Islet of Langerhans (tissue), 1 donor: Measurements from ENCODE around the gene TUBGCP6.

ENCODE experiments used
- FAIRE-seq: peaks from one replicate; lab custom pipeline; 2011; peaks lifted over from hg19 to GRCh38; lab: Jason Lieb, UNC

The TUBGCP6 gene

GRCh38 chr22:50244420-50245213 lies at the start of gene TUBGCP6:
TSS of gene TUBGCP6 (minus strand) at chr22:50245023. CDS start at chr22:50244459, 564 bp downstream.
- no peak for FAIRE-seq

DNA sequence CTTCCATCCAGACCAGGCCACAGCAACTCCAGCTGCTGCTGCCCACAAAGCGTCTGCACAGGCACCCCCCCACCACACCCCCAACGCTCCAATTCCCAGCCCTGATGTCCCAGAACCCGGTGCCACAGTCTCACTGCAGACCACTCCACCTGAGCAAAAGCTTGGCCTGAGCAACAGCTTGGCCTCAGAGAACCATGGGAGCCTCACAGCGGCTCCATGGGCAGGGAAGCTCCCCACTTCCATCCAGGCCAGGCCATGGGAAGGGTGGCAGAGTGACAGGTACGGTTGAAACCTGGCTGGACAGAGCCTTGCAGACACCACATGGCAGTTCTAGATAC lies 49.5 kb upstream of the TUBGCP6 start:
- FAIRE-seq: no peak

- FAIRE-seq: no peak
Observed at GRCh38 chr22:50293441-50294318, 48.9 kb upstream of the TUBGCP6 start.

DNA sequence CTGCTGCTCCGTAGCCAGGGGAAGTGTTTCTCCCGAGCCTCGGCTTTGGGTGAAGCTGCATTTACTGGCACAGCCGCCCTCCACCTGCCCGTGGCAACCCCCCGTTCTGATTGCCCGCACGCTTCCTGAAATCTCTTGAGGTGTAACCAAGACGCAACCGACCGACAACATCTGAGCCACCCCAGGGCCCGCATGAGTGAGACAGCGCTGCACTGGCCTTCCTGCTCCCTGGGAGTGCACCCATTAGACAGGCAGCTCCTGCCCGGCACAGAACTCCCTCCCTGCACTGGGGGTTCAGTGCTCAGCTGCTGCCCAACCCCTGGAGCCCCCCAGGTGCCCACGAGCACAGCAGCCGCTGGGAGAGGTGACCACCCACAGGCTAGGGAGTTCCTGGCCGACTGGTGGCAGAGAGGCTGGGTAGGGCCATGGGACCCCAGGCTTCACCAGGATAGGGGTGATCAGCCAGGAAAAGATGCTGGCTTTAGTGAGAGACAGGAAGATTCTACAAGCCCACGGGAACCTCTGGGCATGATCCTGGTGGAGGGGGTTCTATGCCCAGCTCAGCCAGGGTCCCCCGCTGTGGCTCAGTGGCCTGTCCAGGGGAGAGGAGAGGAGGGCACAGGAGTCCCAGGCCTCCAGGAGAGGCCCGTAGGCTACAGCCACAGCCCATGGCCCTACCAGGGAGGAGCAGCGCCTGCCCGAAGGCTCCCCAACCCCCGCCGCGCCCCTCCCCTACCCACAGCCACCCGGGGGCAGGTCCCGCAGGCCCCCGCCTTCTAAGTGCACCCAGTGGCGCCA lies 48.0 kb upstream of the TUBGCP6 start:
- FAIRE-seq: no peak

DNA sequence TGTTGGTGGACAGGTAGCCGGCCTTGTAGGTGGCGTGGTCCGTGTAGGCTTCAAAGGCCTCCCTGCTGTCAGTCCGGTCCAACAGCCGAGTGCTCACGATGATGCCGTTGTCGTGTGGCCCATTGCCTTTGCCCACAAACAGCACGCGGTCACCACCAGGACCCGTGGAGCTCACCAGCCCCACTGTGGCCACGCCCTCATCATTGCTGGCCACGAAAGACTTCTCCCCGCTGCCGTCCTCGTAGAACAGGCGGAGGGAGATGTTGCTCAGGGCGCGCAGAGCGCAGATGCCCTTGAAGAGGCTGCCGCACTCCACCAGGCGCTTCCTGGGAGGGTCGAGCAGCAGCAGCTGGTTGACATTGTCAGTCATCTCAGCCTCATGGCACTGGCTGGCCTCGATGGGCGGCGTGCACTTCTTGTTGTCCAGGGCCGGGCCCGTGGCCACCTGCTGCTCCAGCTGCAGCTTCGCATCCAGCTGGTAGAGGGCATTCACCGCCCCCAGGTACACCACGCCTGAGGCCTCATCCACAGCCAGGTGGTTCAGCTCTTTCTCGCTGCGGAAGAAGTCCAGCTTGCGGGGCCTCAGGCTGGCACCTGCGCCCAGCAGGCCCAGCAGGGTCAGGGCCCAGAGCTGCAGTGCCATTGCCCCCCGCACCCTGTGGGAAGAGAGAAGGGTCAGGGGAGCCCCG lies 45.3 kb upstream of the TUBGCP6 start:
- no peak for FAIRE-seq

GRCh38 chr22:50289151-50289941 lies 44.5 kb upstream of the TUBGCP6 start:
- FAIRE-seq: no peak

GRCh38 chr22:50287731-50288130 lies 42.9 kb upstream of the TUBGCP6 start:
- FAIRE-seq: no peak

GRCh38 chr22:50286701-50287318 lies 42.0 kb upstream of the TUBGCP6 start:
- FAIRE-seq: no peak

DNA sequence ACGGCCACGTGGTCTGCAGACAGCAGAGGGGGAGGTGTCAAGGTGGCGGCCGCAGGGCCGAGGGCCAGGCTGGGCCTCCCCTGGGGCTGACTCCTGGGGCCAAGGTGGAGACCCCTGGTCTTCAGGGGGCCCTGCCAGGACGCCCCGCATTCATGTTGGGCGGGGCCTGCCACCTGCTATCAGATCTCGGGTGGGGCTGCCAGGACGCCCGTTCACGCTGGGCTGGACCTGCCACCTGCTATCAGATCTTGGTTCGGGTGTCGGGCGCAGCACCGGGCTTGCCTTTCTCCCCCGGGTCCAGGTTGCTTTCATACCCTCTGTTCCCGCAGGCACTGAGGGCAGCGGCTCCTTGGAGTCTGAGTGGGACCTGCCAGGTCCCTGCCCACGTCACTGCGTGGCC lies 41.5 kb upstream of the TUBGCP6 start:
- FAIRE-seq: no peak

GRCh38 chr22:50285568-50286229 lies 40.9 kb upstream of the TUBGCP6 start:
- no peak for FAIRE-seq

GRCh38 chr22:50284479-50284878 lies 39.7 kb upstream of the TUBGCP6 start:
- FAIRE-seq: no peak

- no peak for FAIRE-seq
Observed at GRCh38 chr22:50283821-50284220, 39.0 kb upstream of the TUBGCP6 start.

DNA sequence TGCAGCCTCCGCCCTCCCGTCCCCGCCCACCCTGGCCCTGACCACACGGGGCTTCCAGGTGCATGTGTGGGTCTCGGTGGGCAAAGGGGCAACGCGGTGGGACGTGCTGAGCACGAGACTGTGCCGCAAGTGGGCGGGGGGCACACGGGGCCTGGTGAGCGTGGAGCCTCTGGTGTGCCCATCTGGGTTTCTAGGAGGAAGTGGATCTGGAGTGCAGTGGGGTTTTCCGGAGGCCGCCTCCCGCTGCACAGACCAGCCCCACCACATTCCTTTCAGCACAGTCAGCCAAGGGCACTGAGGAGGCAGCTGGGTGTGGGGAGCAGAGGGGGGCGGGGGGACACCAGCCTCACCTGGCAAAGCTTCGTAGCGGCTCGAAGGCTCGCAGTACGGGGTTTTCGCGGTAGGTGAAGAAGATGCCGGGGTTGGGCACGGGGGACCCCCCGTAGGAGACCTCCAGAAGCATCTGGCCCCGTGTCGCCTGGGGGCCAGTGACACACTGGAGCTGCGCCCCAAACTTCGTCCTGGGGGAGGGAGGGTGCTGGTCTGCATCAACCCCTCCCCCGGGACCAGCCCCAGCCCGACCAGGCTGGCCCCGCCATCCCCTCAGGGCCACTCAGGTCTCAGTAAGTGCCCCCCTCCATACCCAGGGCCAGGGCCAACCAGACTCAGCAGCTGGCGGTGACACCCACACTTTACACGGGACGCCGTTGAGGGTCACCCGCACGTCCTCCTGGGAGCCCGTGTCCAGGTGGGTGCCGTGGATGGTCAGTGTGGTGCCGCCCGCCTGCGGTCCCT lies 37.7 kb upstream of the TUBGCP6 start:
- no peak for FAIRE-seq

GRCh38 chr22:50281957-50282356 lies 37.1 kb upstream of the TUBGCP6 start:
- no peak for FAIRE-seq

GRCh38 chr22:50281384-50281760 lies 36.5 kb upstream of the TUBGCP6 start:
- no peak for FAIRE-seq

- FAIRE-seq: no peak
Observed at GRCh38 chr22:50280708-50281383, 36.0 kb upstream of the TUBGCP6 start.

- FAIRE-seq: no peak
Observed at GRCh38 chr22:50280022-50280707, 35.3 kb upstream of the TUBGCP6 start.

- no peak for FAIRE-seq
Observed at GRCh38 chr22:50278956-50279619, 34.3 kb upstream of the TUBGCP6 start.
